Loucy (cell line): ENCODE measurements around the gene CORO1C.

Source experiments
- H2AFZ ChIP-seq: fragments of 200-600 bp; sonication (generic); 2 replicates; pipeline ENCODE4 v1.6.0; 2016; ENCODE audit warnings: antibody characterized with exemption, mild to moderate bottlenecking, low read length, moderate library complexity
- H3F3A ChIP-seq: fragments of 200-600 bp; 2 replicates; pipeline ENCODE4 v1.6.0; 2016; ENCODE audit warnings: antibody characterized with exemption, low read depth, mild to moderate bottlenecking
- H3K27me3 ChIP-seq: fragments of 200-600 bp; sonication (generic); 2 replicates; pipeline ENCODE4 v1.6.1; 2014; ENCODE audit warnings: low read length, mild to moderate bottlenecking; ENCODE audit not compliant: insufficient read depth, poor library complexity, severe bottlenecking
- H3K36me3 ChIP-seq: fragments of 200-600 bp; sonication (generic); 2 replicates; pipeline ENCODE4 v1.6.1; 2016; ENCODE audit warnings: low read length; ENCODE audit not compliant: insufficient read depth
- H3K4me1 ChIP-seq: fragments of 200-600 bp; sonication (generic); 2 replicates; pipeline ENCODE4 v1.5.1; 2014; ENCODE audit warnings: low read length, mild to moderate bottlenecking; ENCODE audit not compliant: insufficient read depth, poor library complexity, severe bottlenecking
- H3K4me2 ChIP-seq: fragments of 200-600 bp; sonication (generic); 2 replicates; pipeline ENCODE4 v1.6.0; 2014; ENCODE audit warnings: antibody characterized with exemption, low read length, low read depth, mild to moderate bottlenecking; ENCODE audit not compliant: poor library complexity, severe bottlenecking
- H3K4me3 ChIP-seq: fragments of 200-600 bp; sonication (generic); 2 replicates; pipeline ENCODE4 v1.5.1; 2014; ENCODE audit warnings: low read length, mild to moderate bottlenecking, mixed read lengths; ENCODE audit not compliant: poor library complexity, severe bottlenecking
- H3K79me2 ChIP-seq: fragments of 200-600 bp; sonication (generic); 2 replicates; pipeline ENCODE4 v1.6.1; 2014; ENCODE audit warnings: low read length; ENCODE audit not compliant: insufficient read depth
- H3K9ac ChIP-seq: fragments of 200-600 bp; sonication (generic); 2 replicates; pipeline ENCODE4 v1.6.0; 2014; ENCODE audit warnings: mild to moderate bottlenecking, low read depth, low read length, moderate library complexity; ENCODE audit not compliant: poor library complexity, severe bottlenecking
- H3K9me2 ChIP-seq: fragments of 200-600 bp; sonication (generic); replicated peaks from 2 replicates; pipeline ENCODE4 v1.6.1; 2016; ENCODE audit warnings: low read depth, low read length, mixed read lengths
- H3K9me3 ChIP-seq: fragments of 200-600 bp; sonication (generic); 2 replicates; pipeline ENCODE4 v1.6.1; 2014; ENCODE audit warnings: mild to moderate bottlenecking, antibody characterized with exemption, low read length, low read depth; ENCODE audit not compliant: insufficient read depth
- H4K20me1 ChIP-seq: fragments of 200-600 bp; sonication (generic); 2 replicates; pipeline ENCODE4 v1.6.0; 2014; ENCODE audit warnings: antibody characterized with exemption, low read length, mild to moderate bottlenecking; ENCODE audit not compliant: insufficient read depth, poor library complexity, severe bottlenecking
- CTCF ChIP-seq: fragments of 200-600 bp; sonication (generic); conservative IDR thresholded peaks from 2 replicates; pipeline ENCODE4 v1.5.1; 2014; ENCODE audit warnings: mild to moderate bottlenecking, antibody characterized with exemption, low read length
- EZH2phosphoT487 ChIP-seq: fragments of 200-600 bp; IDR thresholded peaks from 2 replicates; pipeline ENCODE4 v1.6.1; 2018; ENCODE audit warnings: antibody characterized with exemption, mild to moderate bottlenecking, moderate library complexity, borderline replicate concordance

Gene CORO1C

GRCh38 chr12:108768591-108769500, 37.5 kb upstream of the CORO1C start:
- no peak overlapping the region for H3K4me3 ChIP-seq
- no peak overlapping the region for H3K4me2 ChIP-seq
- no peaks in the 10 kb centered on the region for H3K79me2 ChIP-seq

GRCh38 chr12:108766294-108766693, 35.0 kb upstream of the CORO1C start:
- Histone ChIP-seq H3K4me2 (no peak overlapping the region), H3K36me3 (no peaks in the 10 kb centered on the region)
- TF ChIP-seq CTCF (no peak), EZH2phosphoT487 (no peak)

More at GRCh38 chr12:108768591-108769500, 37.5 kb upstream of the CORO1C start:
- Histone ChIP-seq H4K20me1 (no peaks in the 10 kb centered on the region), H3F3A (no peaks in the 10 kb centered on the region), H3K9ac (no peak overlapping the region), H3K36me3 (no peaks in the 10 kb centered on the region), H3K4me1 (no peaks in the 10 kb centered on the region), H3K27me3 (no peaks in the 10 kb centered on the region), H3K9me2 (no peaks in the 10 kb centered on the region), H3K9me3 (no peaks in the 10 kb centered on the region), H2AFZ (no peak overlapping the region)
- TF ChIP-seq CTCF (no peak), EZH2phosphoT487 (no peak)

GRCh38 chr12:108765289-108765764, 34.0 kb upstream of the CORO1C start:
- no peaks in the 10 kb centered on the region for H3K4me1 ChIP-seq
- H3K27me3 ChIP-seq: no peaks in the 10 kb centered on the region
- H3K9me3 ChIP-seq: no peaks in the 10 kb centered on the region
- TF ChIP-seq EZH2phosphoT487: no peak
- TF ChIP-seq CTCF: no peak
- H3K4me3 ChIP-seq: no peak overlapping the region
- no peak overlapping the region for H3K4me2 ChIP-seq
- no peak overlapping the region for H2AFZ ChIP-seq
- H3K79me2 ChIP-seq: no peaks in the 10 kb centered on the region
- no peaks in the 10 kb centered on the region for H3F3A ChIP-seq
- no peaks in the 10 kb centered on the region for H4K20me1 ChIP-seq
- H3K9ac ChIP-seq: no peak overlapping the region
- H3K36me3 ChIP-seq: no peaks in the 10 kb centered on the region
- H3K9me2 ChIP-seq: no peaks in the 10 kb centered on the region

More at GRCh38 chr12:108766294-108766693, 35.0 kb upstream of the CORO1C start:
- H3K9me3 ChIP-seq: no peaks in the 10 kb centered on the region
- no peaks in the 10 kb centered on the region for H3K9me2 ChIP-seq
- H2AFZ ChIP-seq: no peak overlapping the region
- no peaks in the 10 kb centered on the region for H4K20me1 ChIP-seq
- H3K79me2 ChIP-seq: no peaks in the 10 kb centered on the region
- no peaks in the 10 kb centered on the region for H3F3A ChIP-seq
- H3K4me3 ChIP-seq: no peak overlapping the region
- no peaks in the 10 kb centered on the region for H3K4me1 ChIP-seq
- no peaks in the 10 kb centered on the region for H3K27me3 ChIP-seq
- no peak overlapping the region for H3K9ac ChIP-seq
